Esophagus squamous epithelium (tissue), 5 donors: ENCODE results near the gene GALNTL6. TPM values are rescaled to one million over a fixed set of nuclear protein-coding genes. Genes with fewer than 3 reads are reported as not detected.

Experiments
- DNase-seq: peaks from one replicate; lab custom pipeline; 2025; lab: John Stamatoyannopoulos, UW
- H3K27ac ChIP-seq, 4 donors: fragments of 200-600 bp; sonication (generic); one replicate each; pipeline ENCODE4 v1.5.1; 2016 to 2019; ENCODE audit warnings: mild to moderate bottlenecking in 1 of 4
- H3K27me3 ChIP-seq, 4 donors: fragments of 200-600 bp; sonication (generic); 1 replicate in 3 of 4; 2 replicates in 1 of 4; pipeline versions ENCODE4 v1.5.1 to v1.6.0; 2017 to 2021; ENCODE audit warnings: antibody characterized with exemption in 1 of 4
- H3K36me3 ChIP-seq, 3 donors: fragments of 200-600 bp; sonication (generic); one replicate each; pipeline ENCODE4 v1.5.1; 2016 to 2019
- H3K4me1 ChIP-seq, 3 donors: fragments of 200-600 bp; sonication (generic); one replicate each; pipeline ENCODE4 v1.5.1; 2017 to 2019
- H3K4me3 ChIP-seq, 4 donors: fragments of 200-600 bp; sonication (generic); 1 replicate in 3 of 4; 2 replicates in 1 of 4; pipeline ENCODE4 v1.5.1; 2016 to 2019; ENCODE audit warnings: mild to moderate bottlenecking in 2 of 4, moderate library complexity in 1 of 4
- H3K9me3 ChIP-seq, 3 donors: fragments of 200-600 bp; sonication (generic); one replicate each; pipeline ENCODE4 v1.5.1; 2016 to 2019
- CTCF ChIP-seq, 6 experiments: fragments of 450-650 bp in 4 of 6; fragments of 200-600 bp in 2 of 6; sonication (generic) in 2 of 6; IDR thresholded peaks; one replicate each; pipeline ENCODE4 v1.5.1; 2016 to 2019; ENCODE audit warnings: antibody characterized with exemption in 6 of 6, mild to moderate bottlenecking in 4 of 6, moderate library complexity in 4 of 6
- POLR2A ChIP-seq, 4 donors: fragments of 450-650 bp; IDR thresholded peaks; one replicate each; pipeline ENCODE4 v1.6.1; 2017; ENCODE audit warnings: antibody characterized with exemption in 4 of 4, mild to moderate bottlenecking in 4 of 4, moderate library complexity in 3 of 4
- WGBS, 2 donors: methylation state at CpG; one replicate each; pipeline ENCODE4 v1.1.5; 2018; 5-methylcytosine and 5-hydroxymethylcytosine counted together
- intact Hi-C: fragments of 100-400 bp; cut with DNase I; formaldehyde crosslinking; loops from one replicate; pipeline ENCODE4 v1.15.0; 2022
- total RNA-seq, 4 donors: library from RNA; depleted of rRNA; stranded (reverse); fragments of >200 nt; gene quantifications; one replicate each; pipeline ENCODE4 v1.1.0, GENCODE V29; 2016
- donor health status: DM: yes; HTN: yes; CAD: no.

The GALNTL6 gene
- total RNA-seq, 4 donors from 2014 or later, result 0.12 TPM; not detected in 3

GRCh38 chr4:172919269-172919668 lies 1106.1 kb downstream of the GALNTL6 start:
- Histone ChIP-seq H3K27me3 (no peaks in the 10 kb centered on the region), H3K36me3 (no peaks in the 10 kb centered on the region), H3K4me3 (no peak overlapping the region), H3K27ac (no peak overlapping the region), H3K9me3 (peaks cover 0 to 10% (median 0%) of the 10 kb centered on the region in 3 donors), H3K4me1 (no peaks in the 10 kb centered on the region)
- 97 to 100% methylated on average over 5 of the region's 5 CpGs for WGBS, 2 donors
- TF ChIP-seq CTCF (IDR thresholded peaks at IDR 0.05) (no peak), POLR2A (IDR thresholded peaks at IDR 0.05) (no peak)
- no peak for DNase-seq
- intact Hi-C loops, result no loop called here

GRCh38 chr4:172927096-172927814 lies 1114.1 kb downstream of the GALNTL6 start:
- H3K27me3 ChIP-seq, result no peaks in the 10 kb centered on the region
- H3K36me3 ChIP-seq, result no peaks in the 10 kb centered on the region
- no peak overlapping the region for H3K27ac ChIP-seq
- no peaks in the 10 kb centered on the region for H3K9me3 ChIP-seq
- intact Hi-C loops, result no loop called here
- WGBS, 2 donors, result 71 to 78% methylated on average over 5 of the region's 5 CpGs
- H3K4me3 ChIP-seq, result no peak overlapping the region
- TF ChIP-seq CTCF (IDR thresholded peaks at IDR 0.05), result no peak
- no peak for TF ChIP-seq POLR2A (IDR thresholded peaks at IDR 0.05)
- no peaks in the 10 kb centered on the region for H3K4me1 ChIP-seq
- no peak for DNase-seq

GRCh38 chr4:172928347-172928746 lies 1115.1 kb downstream of the GALNTL6 start:
- no peak for DNase-seq
- Histone ChIP-seq H3K36me3 (no peaks in the 10 kb centered on the region), H3K4me3 (no peak overlapping the region), H3K27ac (no peak overlapping the region), H3K4me1 (no peaks in the 10 kb centered on the region), H3K27me3 (no peaks in the 10 kb centered on the region), H3K9me3 (no peaks in the 10 kb centered on the region)
- TF ChIP-seq CTCF (IDR thresholded peaks at IDR 0.05) (no peak), POLR2A (IDR thresholded peaks at IDR 0.05) (no peak)
- intact Hi-C loops, result no loop called here

GRCh38 chr4:172938072-172938829 lies 1125.0 kb downstream of the GALNTL6 start:
- DNase-seq, result no peak
- Histone ChIP-seq H3K36me3 (no peaks in the 10 kb centered on the region), H3K27ac (no peak overlapping the region), H3K4me1 (no peaks in the 10 kb centered on the region), H3K27me3 (no peaks in the 10 kb centered on the region), H3K9me3 (no peaks in the 10 kb centered on the region), H3K4me3 (no peak overlapping the region)
- WGBS, 2 donors, result 64 to 65% methylated on average over 6 of the region's 6 CpGs
- TF ChIP-seq POLR2A (IDR thresholded peaks at IDR 0.05) (no peak), CTCF (IDR thresholded peaks at IDR 0.05) (no peak)
- intact Hi-C loops, result no loop called here

- no peaks in the 10 kb centered on the region for H3K36me3 ChIP-seq
- no peaks in the 10 kb centered on the region for H3K4me1 ChIP-seq
- 83 to 94% methylated on average over 1 of the region's 1 CpG for WGBS, 2 donors
- H3K27ac ChIP-seq, result no peak overlapping the region
- intact Hi-C loops, result no loop called here
- no peak overlapping the region for H3K4me3 ChIP-seq
- TF ChIP-seq CTCF (IDR thresholded peaks at IDR 0.05), result no peak
- no peak for TF ChIP-seq POLR2A (IDR thresholded peaks at IDR 0.05)
- no peaks in the 10 kb centered on the region for H3K9me3 ChIP-seq
- DNase-seq, result no peak
- no peaks in the 10 kb centered on the region for H3K27me3 ChIP-seq
Measured at GRCh38 chr4:172938870-172939269, 1125.7 kb downstream of the GALNTL6 start.
